H1 (cell line): ENCODE results near the gene CENPW.

ENCODE experiments used
- CTCF ChIP-seq, 3 experiments: IDR thresholded peaks; 1 replicate in 2 of 3; 2 replicates in 1 of 3; pipeline versions ENCODE4 v1.5.1 to v1.6.1; 2011; ENCODE audit warnings: low read length in 3 of 3, mild to moderate bottlenecking in 3 of 3, inconsistent platforms in 2 of 3, low read depth in 1 of 3, moderate library complexity in 1 of 3; ENCODE audit not compliant: insufficient read depth in 1 of 3; ENCODE audit errors: control extremely low read depth in 1 of 3
- MAX ChIP-seq: IDR thresholded peaks from 2 replicates; pipeline ENCODE4 v1.6.1; 2012; ENCODE audit warnings: inconsistent platforms
- POLR2AphosphoS5 ChIP-seq: IDR thresholded peaks from 2 replicates; pipeline ENCODE4 v1.6.1; 2011; ENCODE audit warnings: low read depth, low read length

- TF ChIP-seq POLR2AphosphoS5, result no peak
- no peak for TF ChIP-seq CTCF (IDR thresholded peaks at IDR 0.05; ENCODE audit: control extremely low read depth in 1 of 3, insufficient read depth in 1 of 3, low read depth in 1 of 3, low read length in 3 of 3)
- TF ChIP-seq MAX, result no peak
Measured at GRCh38 chr6:126374372-126374771, 34.5 kb downstream of the CENPW start.
